DOHH2 (cell line): ENCODE measurements around the gene SLC39A11.

ENCODE experiments used
- H3F3A ChIP-seq: fragments of 200-600 bp; sonication (generic), shearing (Covaris generic); 2 replicates; pipeline ENCODE4 v1.6.0; 2016; ENCODE audit warnings: antibody characterized with exemption, mild to moderate bottlenecking; ENCODE audit not compliant: control insufficient read depth, insufficient read depth
- H3K27ac ChIP-seq: fragments of 200-600 bp; sonication (generic); 2 replicates; pipeline ENCODE4 v1.5.1; 2014; ENCODE audit warnings: low read depth, mild to moderate bottlenecking, low read length, moderate library complexity
- H3K27me3 ChIP-seq: fragments of 200-600 bp; sonication (generic); 2 replicates; pipeline ENCODE4 v1.6.1; 2014; ENCODE audit warnings: mild to moderate bottlenecking, low read length, mixed read lengths; ENCODE audit not compliant: control insufficient read depth
- H3K36me3 ChIP-seq: fragments of 200-600 bp; sonication (generic); 2 replicates; pipeline ENCODE4 v1.6.1; 2014; ENCODE audit warnings: mild to moderate bottlenecking, low read length, moderate library complexity, mixed read lengths; ENCODE audit not compliant: control insufficient read depth
- H3K4me1 ChIP-seq: fragments of 200-600 bp; sonication (generic); 2 replicates; pipeline ENCODE4 v1.6.1; 2014; ENCODE audit warnings: mild to moderate bottlenecking, low read length, mixed read lengths; ENCODE audit not compliant: control insufficient read depth
- H3K4me2 ChIP-seq: fragments of 200-600 bp; sonication (generic); 2 replicates; pipeline ENCODE4 v1.6.0; 2014; ENCODE audit warnings: mild to moderate bottlenecking, low read length, moderate library complexity
- H3K4me3 ChIP-seq: fragments of 200-600 bp; sonication (generic); 2 replicates; pipeline ENCODE4 v1.5.1; 2014; ENCODE audit warnings: mild to moderate bottlenecking, low read length, mixed read lengths
- H3K79me2 ChIP-seq: fragments of 200-600 bp; sonication (generic); 2 replicates; pipeline ENCODE4 v1.6.1; 2014; ENCODE audit warnings: mild to moderate bottlenecking, low read length, mixed read lengths; ENCODE audit not compliant: control insufficient read depth
- H3K9me2 ChIP-seq: fragments of 200-600 bp; sonication (generic); replicated peaks from 2 replicates; pipeline ENCODE4 v1.6.1; 2014; ENCODE audit warnings: mild to moderate bottlenecking, low read length, mixed read lengths; ENCODE audit not compliant: control insufficient read depth
- H3K9me3 ChIP-seq: fragments of 200-600 bp; sonication (generic); 2 replicates; pipeline ENCODE4 v1.6.1; 2014; ENCODE audit warnings: antibody characterized with exemption, low read length, mixed read lengths; ENCODE audit not compliant: control insufficient read depth, insufficient read depth
- H4K20me1 ChIP-seq: fragments of 200-600 bp; sonication (generic); 2 replicates; pipeline ENCODE4 v1.6.0; 2014; ENCODE audit warnings: low read depth, mild to moderate bottlenecking, antibody characterized with exemption, low read length, moderate library complexity; ENCODE audit not compliant: control insufficient read depth, insufficient read depth
- CTCF ChIP-seq: fragments of 200-600 bp; sonication (generic); IDR thresholded peaks from one replicate; pipeline ENCODE4 v1.5.1; 2014; ENCODE audit warnings: antibody characterized with exemption, mild to moderate bottlenecking, low read depth, low read length; ENCODE audit not compliant: poor library complexity, severe bottlenecking
- EZH2phosphoT487 ChIP-seq: fragments of 200-600 bp; sonication (generic); IDR thresholded peaks from 2 replicates; pipeline ENCODE4 v1.6.1; 2017; ENCODE audit warnings: borderline replicate concordance, mild to moderate bottlenecking, antibody characterized with exemption, low read length, moderate library complexity, mixed read lengths

SLC39A11 gene

DNA sequence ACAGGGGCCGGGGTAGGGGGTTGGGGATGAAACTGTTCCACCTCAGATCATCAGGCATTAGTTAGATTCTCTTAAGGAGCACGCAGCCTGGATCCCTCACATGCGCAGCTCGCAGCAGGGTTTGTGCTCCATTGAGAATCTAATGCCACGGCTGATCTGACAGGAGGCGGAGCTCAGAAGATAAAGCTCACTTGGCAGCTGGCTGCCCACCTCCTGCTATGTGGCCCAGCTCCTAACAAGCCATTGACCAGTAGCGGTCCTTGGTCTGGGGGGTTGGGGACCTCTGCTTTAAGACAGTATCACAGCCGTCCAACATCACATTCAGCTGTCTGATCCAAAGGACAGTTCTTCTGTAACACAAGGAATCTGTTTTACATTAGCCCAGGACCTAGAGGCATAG is 62.5 kb downstream of the SLC39A11 start:
- TF ChIP-seq EZH2phosphoT487, result no peak
- TF ChIP-seq CTCF, result no peak
- Histone ChIP-seq H3F3A (no peaks in the 10 kb centered on the region), H3K79me2 (no peaks in the 10 kb centered on the region), H3K9me3 (no peaks in the 10 kb centered on the region), H3K9me2 (no peaks in the 10 kb centered on the region), H3K27me3 (no peaks in the 10 kb centered on the region), H3K27ac (no peak overlapping the region), H3K4me2 (no peak overlapping the region), H3K4me3 (no peak overlapping the region), H4K20me1 (no peaks in the 10 kb centered on the region), H3K36me3 (no peaks in the 10 kb centered on the region), H3K4me1 (no peaks in the 10 kb centered on the region)

GRCh38 chr17:73029021-73029420 is 63.5 kb downstream of the SLC39A11 start:
- Histone ChIP-seq H3K27me3 (no peaks in the 10 kb centered on the region), H3K4me1 (no peaks in the 10 kb centered on the region), H3K36me3 (no peaks in the 10 kb centered on the region), H3K9me3 (no peaks in the 10 kb centered on the region), H3K4me3 (no peak overlapping the region), H3F3A (no peaks in the 10 kb centered on the region), H3K4me2 (no peak overlapping the region), H3K79me2 (no peaks in the 10 kb centered on the region), H3K27ac (no peak overlapping the region), H3K9me2 (no peaks in the 10 kb centered on the region), H4K20me1 (no peaks in the 10 kb centered on the region)
- TF ChIP-seq EZH2phosphoT487 (no peak), CTCF (no peak)

DNA sequence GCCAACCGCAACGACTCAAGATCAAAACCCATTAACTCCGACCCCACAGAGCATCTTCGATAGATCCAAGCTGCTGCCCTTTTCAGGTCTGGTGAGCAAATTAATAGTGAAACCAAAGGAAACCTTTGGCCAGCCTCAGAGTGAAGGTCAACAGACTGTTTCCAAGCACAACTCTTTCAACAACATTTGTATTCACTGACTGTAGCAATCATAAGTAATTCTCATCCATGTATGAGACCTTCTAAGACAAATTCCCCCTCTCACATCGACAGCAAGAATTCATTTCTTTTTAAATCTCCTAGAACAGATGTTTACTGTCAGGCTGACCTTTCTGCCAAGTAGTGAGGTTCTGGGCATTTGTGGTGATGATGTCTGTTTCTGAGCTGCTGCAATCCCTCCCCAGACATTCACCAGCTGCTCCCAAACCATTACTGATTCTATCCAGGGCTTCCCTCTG is 64.2 kb downstream of the SLC39A11 start:
- no peaks in the 10 kb centered on the region for H4K20me1 ChIP-seq
- H3K4me1 ChIP-seq, result no peaks in the 10 kb centered on the region
- no peak overlapping the region for H3K4me2 ChIP-seq
- no peaks in the 10 kb centered on the region for H3K27me3 ChIP-seq
- H3K9me3 ChIP-seq, result no peaks in the 10 kb centered on the region
- H3K27ac ChIP-seq, result no peak overlapping the region
- no peak for TF ChIP-seq CTCF
- TF ChIP-seq EZH2phosphoT487, result no peak
- no peaks in the 10 kb centered on the region for H3F3A ChIP-seq
- no peak overlapping the region for H3K4me3 ChIP-seq
- H3K9me2 ChIP-seq, result no peaks in the 10 kb centered on the region
- no peaks in the 10 kb centered on the region for H3K79me2 ChIP-seq
- H3K36me3 ChIP-seq, result no peaks in the 10 kb centered on the region

DNA sequence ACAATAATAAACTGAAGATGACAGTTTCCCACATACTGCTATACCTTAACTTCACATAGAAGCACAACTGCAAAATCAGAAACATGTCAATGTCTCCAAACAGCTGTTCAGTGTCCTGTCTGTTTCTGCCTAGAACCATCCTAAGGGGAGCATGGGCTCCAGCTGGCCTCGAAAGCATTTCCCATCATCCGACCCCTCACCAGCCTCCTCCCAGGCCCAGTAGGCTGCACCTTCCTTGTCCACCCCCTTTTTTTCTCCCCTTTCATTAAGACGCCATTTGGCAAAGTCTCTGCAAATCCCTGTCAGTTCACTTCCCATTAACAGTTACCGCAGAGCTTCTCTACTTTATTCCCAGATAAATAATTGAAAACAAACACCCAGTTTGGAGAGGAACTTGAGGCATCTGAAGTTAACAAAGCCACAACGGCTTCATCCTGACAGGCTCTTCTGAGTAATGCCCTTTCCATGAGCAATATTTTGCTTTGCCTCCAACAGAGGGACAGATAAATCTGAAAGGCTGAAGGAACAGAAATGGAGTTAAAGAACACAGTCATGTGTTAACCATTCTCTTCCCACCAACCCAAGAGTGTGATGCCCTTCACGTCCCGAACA is 65.3 kb downstream of the SLC39A11 start:
- Histone ChIP-seq H4K20me1 (no peaks in the 10 kb centered on the region), H3K4me2 (no peak overlapping the region), H3K79me2 (no peaks in the 10 kb centered on the region), H3K4me1 (no peaks in the 10 kb centered on the region), H3K4me3 (no peak overlapping the region), H3K27me3 (no peaks in the 10 kb centered on the region), H3F3A (no peaks in the 10 kb centered on the region), H3K27ac (no peak overlapping the region), H3K36me3 (no peaks in the 10 kb centered on the region), H3K9me2 (no peaks in the 10 kb centered on the region), H3K9me3 (no peaks in the 10 kb centered on the region)
- TF ChIP-seq CTCF (no peak), EZH2phosphoT487 (no peak)
